ENCODE measurements around the gene RRP7A.
"Not testable (repeated sequence)": the region's sequence is repeated elsewhere in the genome, so short reads cannot be mapped to it uniquely, and the experiment has no call there.

The RRP7A gene

DNA sequence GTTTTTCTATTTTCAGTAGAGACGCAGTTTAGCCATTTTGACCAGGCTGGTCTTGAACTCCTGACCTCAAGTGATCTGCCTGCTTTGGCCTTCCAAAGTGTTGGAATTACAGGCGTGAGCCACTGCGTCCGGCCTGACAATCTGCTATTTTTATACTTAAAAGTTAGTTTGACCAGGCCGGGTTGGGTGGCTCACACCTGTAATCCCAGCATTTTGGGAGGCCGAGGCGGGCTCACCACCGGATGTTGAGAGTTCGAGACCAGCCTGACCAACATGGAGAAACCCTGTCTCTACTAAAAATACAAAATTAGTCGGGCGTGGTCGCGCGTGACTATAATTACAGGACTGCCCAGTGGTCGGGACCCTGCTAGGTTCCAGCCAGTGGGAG lies 19.8 kb downstream of the RRP7A start:
- DNase-seq (ENCODE audit: low read depth in 2 of 2), result not testable (repeated sequence)

DNA sequence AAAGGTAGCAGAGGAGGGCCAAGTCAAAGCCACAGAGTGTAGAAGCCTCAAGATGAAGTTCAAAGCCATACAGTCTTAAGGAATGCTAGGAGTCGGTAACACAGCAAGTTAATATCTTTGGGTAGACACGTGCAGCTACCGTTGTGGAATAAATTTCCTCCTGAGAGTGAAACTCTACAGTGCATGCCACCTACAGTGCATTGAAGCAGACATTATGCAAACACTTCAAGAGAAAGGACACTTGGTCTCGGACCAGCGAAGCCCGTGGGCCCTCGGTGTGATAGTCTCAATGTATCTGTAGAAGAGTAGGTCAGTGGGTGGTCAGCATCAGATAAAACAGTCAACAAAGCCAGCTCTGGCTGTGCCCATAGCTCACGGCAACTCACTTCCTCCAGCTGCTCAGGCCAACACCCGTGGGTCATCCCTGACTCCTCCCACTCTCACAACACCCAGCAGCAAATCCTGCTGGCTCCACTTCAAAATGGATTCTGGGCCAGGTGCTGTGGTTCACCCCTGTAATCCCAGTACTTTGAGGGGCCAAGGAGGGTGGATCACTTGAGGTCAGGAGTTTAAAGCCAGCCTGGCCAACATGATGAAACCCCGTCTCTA lies 24.0 kb downstream of the RRP7A start:
- DNase-seq (ENCODE audit: low read depth in 2 of 2), result not testable (repeated sequence)

DNA sequence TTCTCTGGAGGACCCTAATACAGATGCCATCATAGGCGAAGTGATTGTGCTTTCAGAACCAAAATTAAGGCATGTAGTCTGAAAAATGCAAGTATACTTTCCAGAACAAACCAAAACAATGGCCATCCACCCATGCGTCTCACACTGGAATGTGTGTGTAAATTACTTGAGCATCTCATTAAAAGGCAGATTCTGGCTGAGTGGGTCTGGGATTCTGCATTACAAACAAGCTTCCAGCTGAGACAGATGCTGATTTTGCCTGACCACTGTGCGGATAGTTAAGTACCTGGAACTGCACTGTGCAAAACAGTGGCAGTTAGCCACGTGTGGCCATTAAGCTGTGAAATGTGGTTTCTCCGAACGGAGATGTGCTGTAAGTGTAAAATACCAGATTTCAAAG lies 26.2 kb downstream of the RRP7A start:
- no peak for DNase-seq (ENCODE audit: low read depth in 2 of 2)

DNA sequence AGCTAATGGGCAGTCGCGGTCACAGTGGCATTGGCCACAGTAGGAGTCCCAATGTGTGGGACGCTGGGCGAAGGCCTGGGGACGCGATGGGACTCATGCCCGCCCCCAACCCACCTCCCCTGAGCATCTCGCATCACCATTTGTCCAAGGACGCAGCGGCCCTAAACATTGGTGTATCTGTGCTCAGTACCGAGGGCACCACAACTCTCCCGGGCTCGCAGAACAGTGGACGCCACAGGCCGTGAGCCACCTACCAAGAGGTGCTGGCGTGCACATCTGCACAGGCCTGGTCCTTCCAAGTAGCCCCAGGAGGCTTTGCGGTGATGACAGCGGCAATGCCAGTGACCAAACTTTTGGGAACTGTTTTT lies 27.3 kb downstream of the RRP7A start:
- no peak for DNase-seq (ENCODE audit: low read depth in 2 of 2)

DNA sequence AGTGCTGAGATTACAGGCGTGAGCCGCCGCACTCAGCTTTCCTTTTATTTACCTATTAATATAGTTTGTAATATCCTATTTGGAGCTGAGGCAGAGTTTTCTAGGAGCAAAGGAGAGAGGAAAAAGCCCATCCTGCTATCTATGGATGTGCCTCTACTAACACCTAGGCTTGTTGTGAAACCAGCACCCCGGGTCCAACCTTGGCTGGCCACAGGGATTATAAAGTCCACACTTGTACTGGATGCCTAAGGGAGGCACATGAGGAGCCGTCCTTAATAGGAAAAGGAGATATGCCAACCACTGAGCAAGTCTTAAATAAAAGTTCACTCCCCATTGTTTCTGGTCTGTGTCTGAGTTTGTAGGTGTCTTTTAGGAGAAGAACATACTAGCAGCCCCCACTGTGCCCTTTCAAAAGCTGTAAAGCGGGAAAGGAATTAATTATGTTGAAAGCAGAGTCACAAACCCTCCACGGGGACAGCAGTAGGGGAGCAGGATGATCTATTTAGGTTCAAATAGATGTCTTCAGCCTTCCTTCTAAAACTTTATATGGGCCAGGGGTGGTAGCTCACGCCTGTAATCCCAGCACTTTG lies 29.3 kb downstream of the RRP7A start:
- DNase-seq (ENCODE audit: low read depth in 2 of 2), result no peak

DNA sequence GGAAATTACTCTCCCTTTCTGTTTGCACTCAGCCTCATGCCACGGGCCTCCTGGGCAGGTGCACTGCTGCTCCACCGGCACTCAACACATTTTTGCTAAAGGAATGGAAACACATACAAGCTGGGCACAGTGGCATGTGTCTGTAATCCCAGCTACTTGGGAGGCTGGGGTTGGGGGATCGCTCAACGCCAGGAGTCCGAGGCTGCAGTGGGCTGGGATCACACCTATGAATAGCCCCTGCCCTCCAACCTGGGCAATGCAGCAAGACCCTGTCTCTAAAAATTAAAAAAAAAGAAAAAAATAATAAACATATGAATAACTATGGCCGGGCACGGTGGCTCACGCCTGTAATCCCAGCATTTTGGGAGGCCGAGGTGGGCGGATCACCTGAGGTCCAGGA lies 30.6 kb downstream of the RRP7A start:
- no peak for DNase-seq (ENCODE audit: low read depth in 2 of 2)

DNA sequence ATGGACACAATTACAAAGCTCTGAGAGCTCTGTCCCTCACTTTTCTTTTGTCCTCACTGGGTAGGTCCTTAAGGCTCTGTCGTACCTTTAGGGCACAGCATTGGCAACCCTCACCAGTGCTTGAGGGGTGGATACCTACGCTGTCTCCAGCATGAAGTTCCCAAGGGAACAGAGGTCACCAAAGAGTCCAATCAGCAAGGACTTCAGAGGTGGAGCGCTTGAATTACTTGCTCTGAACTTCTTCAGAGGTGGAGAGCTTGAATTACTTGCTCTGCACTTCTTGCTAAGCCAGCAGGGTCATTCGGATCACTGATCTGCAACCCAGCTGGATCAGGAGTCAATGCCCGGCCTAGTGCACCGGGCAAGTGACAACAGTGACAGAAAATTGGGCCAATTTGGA lies 35.1 kb downstream of the RRP7A start:
- no peak for DNase-seq (ENCODE audit: low read depth in 2 of 2)

DNA sequence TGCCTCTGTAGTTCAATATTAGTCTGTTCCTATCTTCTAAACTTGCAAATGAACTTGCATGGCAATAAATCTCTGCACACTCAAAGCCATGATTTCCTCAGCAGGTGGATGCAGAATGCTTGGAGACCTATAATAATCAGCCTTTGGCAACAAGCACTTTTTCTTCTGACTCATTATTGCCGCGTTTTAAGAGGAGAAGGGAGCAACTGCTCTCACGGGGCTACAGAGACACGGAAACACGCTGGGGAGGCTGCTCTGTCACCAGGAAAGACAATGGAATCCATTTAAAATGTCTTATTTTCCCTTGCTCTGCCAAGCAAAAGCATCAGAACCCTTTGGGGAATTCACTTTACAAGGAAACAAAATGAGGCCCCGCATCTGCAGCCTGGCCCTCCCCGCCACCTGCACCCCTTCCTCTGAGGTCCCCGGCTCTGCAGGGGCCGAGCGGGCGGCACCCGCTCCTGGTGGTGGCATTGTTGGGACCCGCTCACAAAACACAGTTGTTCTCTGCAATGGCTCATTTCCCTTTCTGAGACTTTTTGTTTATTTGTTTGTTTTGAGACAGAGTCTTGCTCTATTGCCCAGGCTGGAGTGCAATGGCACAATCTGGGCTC lies 35.9 kb downstream of the RRP7A start:
- not testable (repeated sequence) for DNase-seq (ENCODE audit: low read depth in 2 of 2)

DNA sequence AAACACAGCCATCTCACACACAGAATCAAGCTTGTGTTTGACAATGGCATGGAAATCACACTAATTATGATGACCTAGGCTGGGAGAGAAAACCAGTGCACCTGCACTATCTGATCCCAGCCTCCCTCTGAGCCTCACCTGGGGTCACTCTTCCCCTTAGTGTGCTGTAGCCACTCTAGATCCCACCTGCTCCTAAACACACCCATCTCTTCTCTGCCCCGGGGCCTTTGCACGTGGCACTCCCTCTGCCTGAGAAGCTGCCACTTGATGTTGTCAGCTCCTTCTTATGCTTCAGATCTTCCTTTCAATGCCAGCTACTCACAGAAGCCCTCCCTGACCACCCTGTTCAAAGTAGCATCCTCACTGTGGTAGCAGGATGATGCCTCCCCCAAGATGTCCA lies 44.5 kb downstream of the RRP7A start:
- no peak for DNase-seq (ENCODE audit: low read depth in 2 of 2)

DNA sequence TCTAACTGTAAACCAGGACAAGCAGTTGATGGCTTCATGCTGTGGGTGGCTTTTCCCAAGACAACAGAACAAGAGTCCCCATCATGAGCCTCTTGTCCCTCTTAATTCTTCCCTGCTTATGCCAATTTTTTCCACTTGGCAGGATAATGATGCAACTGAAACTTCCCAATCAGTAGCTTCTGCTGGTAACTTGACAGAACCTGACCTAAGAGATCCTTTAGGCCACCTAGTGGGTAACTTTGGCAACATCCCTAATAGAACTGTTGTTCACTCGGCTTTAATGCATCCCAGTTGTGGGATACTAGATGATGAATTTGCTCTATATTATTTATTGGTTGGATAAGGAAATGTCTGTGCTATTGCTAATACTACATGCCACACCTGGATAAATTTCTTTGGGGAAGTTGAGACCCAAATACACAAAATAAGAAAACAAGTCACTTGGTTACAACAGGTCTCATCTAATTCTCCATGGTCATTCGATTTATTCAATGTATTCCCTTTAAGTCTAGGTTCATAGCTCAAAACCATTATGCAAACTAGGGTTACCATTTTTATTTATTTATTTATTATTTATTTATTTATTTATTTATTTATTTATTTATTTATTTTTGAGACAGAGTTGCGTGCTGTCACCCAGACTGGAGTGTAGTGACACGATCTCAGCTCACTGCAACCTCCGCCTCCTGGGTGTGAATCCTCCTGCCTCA lies 46.0 kb downstream of the RRP7A start:
- no peak for DNase-seq (ENCODE audit: low read depth in 2 of 2)

DNA sequence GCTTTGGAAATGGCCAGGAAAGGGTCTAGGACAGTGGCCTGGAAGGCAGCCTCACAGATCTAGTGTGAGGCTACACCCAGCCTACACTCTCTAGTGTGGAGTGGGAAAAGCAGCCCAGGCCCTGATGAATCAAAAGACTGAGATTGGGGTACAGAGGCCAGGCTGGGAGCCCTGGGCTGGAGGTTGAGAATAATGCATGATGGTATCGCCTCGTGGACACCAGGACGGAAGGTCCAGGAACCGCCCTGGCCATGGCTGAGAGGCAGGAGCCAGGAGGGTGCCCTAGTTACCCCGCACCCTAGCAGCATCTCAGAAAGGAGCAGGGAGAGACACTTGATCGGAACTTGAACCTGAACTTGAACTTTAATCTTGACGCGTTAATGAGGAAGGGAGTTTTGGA lies 46.9 kb downstream of the RRP7A start:
- no peak for DNase-seq (ENCODE audit: low read depth in 2 of 2)

DNA sequence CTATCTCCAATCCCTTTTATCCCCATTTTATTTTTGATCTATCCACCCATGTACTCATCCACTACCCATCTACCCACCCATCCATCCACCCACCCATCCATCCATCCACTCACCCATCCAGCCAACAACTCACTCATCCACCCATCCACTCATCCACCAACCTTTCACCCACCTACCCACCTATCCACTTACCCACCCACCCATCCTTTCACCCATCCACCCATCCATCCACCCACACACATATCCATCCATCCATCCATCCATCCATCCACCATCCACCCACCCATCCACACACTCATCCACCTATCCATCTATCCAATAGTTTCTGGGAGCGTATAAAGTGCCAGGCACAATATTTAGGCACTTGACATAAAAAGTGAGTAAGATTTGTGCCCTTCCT lies 48.2 kb downstream of the RRP7A start:
- no peak for DNase-seq (ENCODE audit: low read depth in 2 of 2)

DNA sequence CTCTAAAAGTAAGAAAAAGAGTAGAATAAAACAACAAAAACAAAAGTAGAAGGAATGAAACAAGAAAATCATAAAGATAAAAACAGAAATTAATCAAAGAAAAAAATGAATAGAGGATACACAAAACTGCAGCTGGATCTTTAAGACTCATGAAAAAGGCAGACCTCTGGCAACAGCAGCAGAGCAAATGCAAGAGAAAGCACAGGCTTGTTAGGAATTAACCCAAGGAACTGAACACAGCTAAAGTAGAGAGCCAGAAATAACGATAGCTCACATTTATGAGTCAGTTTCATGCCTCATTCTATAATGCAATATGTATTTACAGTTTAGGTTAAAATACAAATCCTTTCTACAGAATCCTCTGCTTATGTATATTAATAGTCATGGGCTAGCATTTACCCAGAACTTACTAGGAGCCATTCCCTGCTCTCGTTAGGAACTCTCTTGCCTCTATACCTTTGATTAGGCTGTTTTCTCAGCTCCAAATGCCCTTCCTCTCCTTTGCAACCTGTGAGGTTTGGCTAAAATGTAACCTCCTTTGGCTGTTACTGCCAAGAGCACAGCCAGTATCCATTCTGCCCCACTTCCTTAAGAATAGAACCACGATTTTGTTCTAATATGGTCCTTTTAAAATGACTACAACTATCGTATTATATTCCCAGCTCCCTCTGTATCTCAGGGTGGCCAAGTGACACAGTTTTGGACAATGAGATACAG lies 49.1 kb downstream of the RRP7A start:
- DNase-seq (ENCODE audit: low read depth in 2 of 2), result no peak

DNA sequence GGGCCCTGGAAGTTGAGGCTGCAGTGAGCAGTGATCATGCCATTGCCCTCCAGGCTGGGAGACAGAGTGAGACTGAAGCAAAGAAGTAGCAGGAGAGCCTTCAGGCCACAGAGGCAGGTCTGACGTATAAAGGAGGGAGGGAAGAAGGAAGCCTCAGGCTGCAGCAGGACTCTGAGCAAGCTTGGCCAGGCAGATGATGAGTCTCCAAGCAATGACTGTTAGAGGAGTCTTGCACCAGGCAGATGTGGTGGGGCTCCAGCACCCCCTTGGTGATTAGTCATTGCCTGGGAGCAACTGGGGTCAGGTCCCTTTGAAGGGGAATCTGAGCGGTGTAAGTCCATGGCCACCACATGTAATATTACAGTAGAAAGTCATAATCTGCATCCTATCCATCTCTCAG lies 50.8 kb downstream of the RRP7A start:
- no peak for DNase-seq (ENCODE audit: low read depth in 2 of 2)

DNA sequence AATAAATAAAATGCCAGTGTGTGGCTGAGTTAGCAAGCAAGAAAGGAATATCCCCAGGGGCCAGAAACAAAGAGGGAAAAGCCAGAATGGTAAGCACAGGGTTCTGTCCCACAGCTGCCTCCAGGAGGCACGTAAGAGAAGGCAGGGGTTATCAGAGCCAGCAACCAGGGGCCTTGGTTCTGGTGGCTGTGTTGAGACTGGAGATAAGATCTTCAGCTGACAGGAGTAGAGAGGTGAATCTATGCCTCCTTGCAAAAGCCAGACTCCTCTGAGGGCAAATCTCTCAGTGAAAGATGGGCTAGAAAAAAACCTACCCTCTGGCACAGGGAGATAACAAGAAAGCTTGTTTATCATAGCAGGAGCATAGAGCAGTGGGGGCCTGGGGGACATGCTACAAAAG lies 57.6 kb downstream of the RRP7A start:
- no peak for DNase-seq (ENCODE audit: low read depth in 2 of 2)

DNA sequence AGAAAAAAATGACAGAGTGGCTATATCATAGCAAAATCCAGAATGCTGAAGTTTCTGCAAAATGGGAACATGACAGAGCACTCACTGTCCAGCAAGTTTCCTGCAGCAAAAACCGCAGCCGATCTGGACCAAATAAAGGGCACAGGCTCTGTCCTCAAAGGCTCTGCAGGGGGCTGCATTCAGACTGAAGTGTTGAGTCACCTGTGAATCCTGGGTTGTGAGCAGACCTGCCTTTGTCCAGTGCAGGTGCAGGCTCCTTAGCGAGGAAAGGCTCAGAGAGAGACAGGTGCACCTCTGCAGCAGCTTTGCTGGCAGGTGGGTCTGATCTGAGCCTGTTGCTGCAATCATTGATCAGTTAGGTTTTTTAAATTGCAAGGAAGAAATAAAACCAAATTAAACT lies 58.1 kb downstream of the RRP7A start:
- no peak for DNase-seq (ENCODE audit: low read depth in 2 of 2)

Measured in stimulated activated CD8-positive, alpha-beta memory T cell treated with anti-CD3 and anti-CD28 coated beads, Interleukin-2, amount 100 ng/mL, for 48 hours (primary cell).